Parathyroid adenoma (tissue), 2 donors: ENCODE results near the gene STXBP6.

Experiments
- H2AFZ ChIP-seq: fragments of 300-600 bp; sonication (generic); one replicate; pipeline ENCODE4 v1.7.0; 2017; ENCODE audit warnings: antibody characterized with exemption, mild to moderate bottlenecking
- H3K27ac ChIP-seq: fragments of 300-600 bp; sonication (generic); one replicate; pipeline ENCODE4 v1.7.0; 2017
- H3K27me3 ChIP-seq: fragments of 300-600 bp; sonication (generic); one replicate; pipeline ENCODE4 v1.7.0; 2017; ENCODE audit warnings: low read length; ENCODE audit not compliant: control insufficient read depth, insufficient read depth
- H3K36me3 ChIP-seq: fragments of 300-600 bp; sonication (generic); one replicate; pipeline ENCODE4 v1.7.0; 2017; ENCODE audit warnings: low read length; ENCODE audit not compliant: control insufficient read depth, insufficient read depth
- H3K4me1 ChIP-seq: fragments of 300-600 bp; sonication (generic); one replicate; pipeline ENCODE4 v1.7.0; 2017; ENCODE audit warnings: control low read depth
- H3K4me2 ChIP-seq: fragments of 300-600 bp; sonication (generic); one replicate; pipeline ENCODE4 v1.7.0; 2017; ENCODE audit warnings: low read length
- H3K4me3 ChIP-seq: fragments of 300-600 bp; sonication (generic); one replicate; pipeline ENCODE4 v1.7.0; 2017; ENCODE audit warnings: low read depth, low read length
- H3K79me2 ChIP-seq: fragments of 300-600 bp; sonication (generic); one replicate; pipeline ENCODE4 v1.7.0; 2017; ENCODE audit warnings: control low read depth
- H3K9ac ChIP-seq: fragments of 300-600 bp; sonication (generic); one replicate; pipeline ENCODE4 v1.7.0; 2017; ENCODE audit warnings: mild to moderate bottlenecking
- H3K9me3 ChIP-seq: fragments of 300-600 bp; sonication (generic); one replicate; pipeline ENCODE4 v1.7.0; 2017; ENCODE audit warnings: low read length; ENCODE audit not compliant: control insufficient read depth
- TF ChIP-seq, protein P1 (sequence below): fragments of 300-600 bp; sonication (generic); IDR thresholded peaks from one replicate; pipeline ENCODE4 v1.7.0; 2017; ENCODE audit warnings: antibody characterized with exemption, mild to moderate bottlenecking
- donor health status: primary hyperparathyroidism.

The STXBP6 gene

DNA sequence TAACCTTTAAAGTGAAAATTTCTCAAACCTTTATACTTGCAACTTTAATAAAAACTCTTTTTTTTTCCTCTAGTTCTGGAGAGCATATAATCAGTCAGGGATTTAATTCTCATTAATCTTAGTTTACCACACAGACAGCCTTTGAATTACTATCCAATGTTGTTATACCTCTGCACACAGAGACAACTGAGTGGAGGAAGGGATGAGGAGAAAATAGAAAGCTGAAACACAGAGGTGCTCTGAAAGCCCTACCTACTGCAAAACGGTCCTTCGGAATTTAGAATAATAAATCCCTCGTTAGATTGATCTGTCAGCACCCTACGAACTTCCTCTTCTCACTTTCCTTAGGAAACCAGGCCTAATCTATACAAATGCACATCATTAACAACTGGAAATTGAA is 122.1 kb downstream of the STXBP6 start:
- Histone ChIP-seq H3K79me2 (no peaks in the 10 kb centered on the region), H3K4me3 (no peak overlapping the region), H3K27me3 (no peaks in the 10 kb centered on the region), H3K27ac (no peak overlapping the region), H3K36me3 (no peaks in the 10 kb centered on the region), H3K9me3 (no peaks in the 10 kb centered on the region), H3K9ac (no peak overlapping the region), H2AFZ (no peak overlapping the region), H3K4me1 (no peaks in the 10 kb centered on the region), H3K4me2 (no peak overlapping the region)
- TF ChIP-seq, protein P1, sequence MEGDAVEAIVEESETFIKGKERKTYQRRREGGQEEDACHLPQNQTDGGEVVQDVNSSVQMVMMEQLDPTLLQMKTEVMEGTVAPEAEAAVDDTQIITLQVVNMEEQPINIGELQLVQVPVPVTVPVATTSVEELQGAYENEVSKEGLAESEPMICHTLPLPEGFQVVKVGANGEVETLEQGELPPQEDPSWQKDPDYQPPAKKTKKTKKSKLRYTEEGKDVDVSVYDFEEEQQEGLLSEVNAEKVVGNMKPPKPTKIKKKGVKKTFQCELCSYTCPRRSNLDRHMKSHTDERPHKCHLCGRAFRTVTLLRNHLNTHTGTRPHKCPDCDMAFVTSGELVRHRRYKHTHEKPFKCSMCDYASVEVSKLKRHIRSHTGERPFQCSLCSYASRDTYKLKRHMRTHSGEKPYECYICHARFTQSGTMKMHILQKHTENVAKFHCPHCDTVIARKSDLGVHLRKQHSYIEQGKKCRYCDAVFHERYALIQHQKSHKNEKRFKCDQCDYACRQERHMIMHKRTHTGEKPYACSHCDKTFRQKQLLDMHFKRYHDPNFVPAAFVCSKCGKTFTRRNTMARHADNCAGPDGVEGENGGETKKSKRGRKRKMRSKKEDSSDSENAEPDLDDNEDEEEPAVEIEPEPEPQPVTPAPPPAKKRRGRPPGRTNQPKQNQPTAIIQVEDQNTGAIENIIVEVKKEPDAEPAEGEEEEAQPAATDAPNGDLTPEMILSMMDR: no peak

GRCh38 chr14:24925771-24926374 is 124.1 kb downstream of the STXBP6 start:
- no peak overlapping the region for H3K4me2 ChIP-seq
- no peaks in the 10 kb centered on the region for H3K79me2 ChIP-seq
- no peak overlapping the region for H2AFZ ChIP-seq
- no peak overlapping the region for H3K9ac ChIP-seq
- H3K9me3 ChIP-seq: no peaks in the 10 kb centered on the region
- no peaks in the 10 kb centered on the region for H3K36me3 ChIP-seq
- no peak overlapping the region for H3K4me3 ChIP-seq
- no peak overlapping the region for H3K27ac ChIP-seq
- TF ChIP-seq, protein P1: no peak
- H3K27me3 ChIP-seq: no peaks in the 10 kb centered on the region
- no peaks in the 10 kb centered on the region for H3K4me1 ChIP-seq

- Histone ChIP-seq H3K9ac (no peak overlapping the region), H3K79me2 (no peaks in the 10 kb centered on the region), H3K4me3 (no peak overlapping the region), H3K9me3 (no peaks in the 10 kb centered on the region), H3K27me3 (no peaks in the 10 kb centered on the region), H3K4me1 (no peaks in the 10 kb centered on the region), H2AFZ (no peak overlapping the region), H3K36me3 (no peaks in the 10 kb centered on the region), H3K4me2 (no peak overlapping the region), H3K27ac (no peak overlapping the region)
- TF ChIP-seq, protein P1: no peak
Observed at GRCh38 chr14:24924544-24924943, 125.4 kb downstream of the STXBP6 start.

GRCh38 chr14:24921903-24922302 is 128.0 kb downstream of the STXBP6 start:
- Histone ChIP-seq H3K36me3 (no peaks in the 10 kb centered on the region), H3K4me2 (no peak overlapping the region), H3K27ac (no peak overlapping the region), H3K4me1 (no peaks in the 10 kb centered on the region), H3K9ac (no peak overlapping the region), H3K9me3 (no peaks in the 10 kb centered on the region), H3K4me3 (no peak overlapping the region), H3K27me3 (no peaks in the 10 kb centered on the region), H3K79me2 (no peaks in the 10 kb centered on the region), H2AFZ (no peak overlapping the region)
- TF ChIP-seq, protein P1: no peak
